ENCODE data around the gene KAZALD1. TPM values are rescaled to one million over a fixed set of nuclear protein-coding genes. Genes with fewer than 3 reads are reported as not detected.

KAZALD1 gene
- total and polyA plus RNA-seq, 10 of the 15 experiments (the other 5 are each of a cell fraction or from before 2014, with no cell fraction given), result 0.10 to 4.3 (median 1.9) TPM

DNA sequence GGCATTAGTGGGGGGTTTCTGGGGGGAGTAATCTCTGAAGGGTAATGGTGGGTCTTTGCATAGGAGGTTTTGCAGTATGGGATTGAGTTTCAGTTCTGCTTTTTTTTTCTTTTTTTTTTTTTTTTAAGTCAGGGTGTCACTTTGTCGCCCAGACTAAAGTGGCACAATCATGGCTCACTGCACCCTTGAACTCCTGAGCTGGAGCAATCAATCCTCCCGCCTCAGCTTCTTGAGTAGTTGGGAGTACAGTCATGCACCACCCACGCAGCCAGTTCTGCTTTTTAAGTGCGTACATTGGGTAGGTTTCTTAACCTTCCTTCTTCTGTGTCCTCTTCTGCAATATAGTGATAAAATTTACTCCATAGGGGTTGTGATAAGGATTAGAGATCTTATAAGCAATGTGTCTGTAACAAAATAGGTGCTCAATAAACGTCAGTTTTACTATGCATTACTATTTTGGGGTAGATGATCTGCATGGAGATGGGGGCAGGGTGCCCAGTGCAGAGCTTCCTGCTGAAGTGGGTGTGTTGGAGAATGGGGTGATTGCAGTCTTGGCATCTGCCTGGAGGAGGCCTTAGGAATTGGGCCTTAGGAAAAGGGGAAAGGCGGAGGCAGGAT is 9.6 kb downstream of the KAZALD1 start (continued):
- TF ChIP-seq, protein P1, sequence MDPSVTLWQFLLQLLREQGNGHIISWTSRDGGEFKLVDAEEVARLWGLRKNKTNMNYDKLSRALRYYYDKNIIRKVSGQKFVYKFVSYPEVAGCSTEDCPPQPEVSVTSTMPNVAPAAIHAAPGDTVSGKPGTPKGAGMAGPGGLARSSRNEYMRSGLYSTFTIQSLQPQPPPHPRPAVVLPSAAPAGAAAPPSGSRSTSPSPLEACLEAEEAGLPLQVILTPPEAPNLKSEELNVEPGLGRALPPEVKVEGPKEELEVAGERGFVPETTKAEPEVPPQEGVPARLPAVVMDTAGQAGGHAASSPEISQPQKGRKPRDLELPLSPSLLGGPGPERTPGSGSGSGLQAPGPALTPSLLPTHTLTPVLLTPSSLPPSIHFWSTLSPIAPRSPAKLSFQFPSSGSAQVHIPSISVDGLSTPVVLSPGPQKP (IDR thresholded peaks at IDR 0.05; ENCODE audit: low read depth, low read length), result no peak
- TF ChIP-seq GABPA (IDR thresholded peaks at IDR 0.05; ENCODE audit: low read depth) (no peak), IKZF2 (IDR thresholded peaks at IDR 0.05) (peak; percentile 67 to 68), IRF4 (IDR thresholded peaks at IDR 0.05; ENCODE audit: low read depth, low read length) (peak; percentile 72; the same call in 1 of the 2 replicates), ATF7 (IDR thresholded peaks at IDR 0.05; ENCODE audit: low read depth) (peak; percentile 47; the same call in 1 of the 2 replicates), EGR1 (IDR thresholded peaks at IDR 0.05; ENCODE audit: borderline replicate concordance in 1 of 2, low read depth in 2 of 2, low read length in 2 of 2) (peak in 1 of 2 experiments; percentile 51; a peak in 1 of 3 replicates)
- TF ChIP-seq, protein P2, sequence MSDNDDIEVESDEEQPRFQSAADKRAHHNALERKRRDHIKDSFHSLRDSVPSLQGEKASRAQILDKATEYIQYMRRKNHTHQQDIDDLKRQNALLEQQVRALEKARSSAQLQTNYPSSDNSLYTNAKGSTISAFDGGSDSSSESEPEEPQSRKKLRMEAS (IDR thresholded peaks at IDR 0.05; ENCODE audit: low read depth, low read length), result no peak

DNA sequence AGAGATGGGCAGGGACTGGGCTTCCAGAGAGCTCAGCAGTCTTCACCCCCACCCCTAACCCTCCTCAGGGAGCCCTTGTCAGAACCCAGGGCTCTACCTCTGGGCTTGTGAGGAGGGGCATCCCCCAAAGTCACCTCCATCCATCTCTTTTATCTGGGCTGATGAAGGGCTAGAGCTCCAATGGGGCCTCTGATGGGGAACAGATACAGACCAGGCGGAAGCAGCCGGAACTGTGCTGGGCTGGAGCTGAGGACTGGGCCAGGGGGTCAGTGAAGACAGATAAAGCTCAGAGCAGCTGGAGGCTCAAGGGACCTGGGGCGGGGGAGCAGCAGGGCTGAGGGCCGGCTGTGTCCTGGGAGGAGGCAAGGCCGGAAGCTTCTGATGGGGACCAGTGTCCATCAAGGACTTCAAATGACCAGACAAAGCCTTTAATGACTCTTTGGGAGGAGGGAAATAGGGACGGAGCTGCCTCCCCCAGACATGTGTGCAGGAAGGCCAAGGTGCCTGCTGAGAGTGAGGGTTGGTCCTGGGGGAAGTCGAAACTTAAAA is 10.2 kb downstream of the KAZALD1 start:
- Histone ChIP-seq H3K9ac (ENCODE audit: control insufficient read depth, insufficient read depth, low read length) (no peak overlapping the region), H3K4me3 (no peak overlapping the region), H4K20me1 (ENCODE audit: control insufficient read depth, insufficient read depth) (no peaks in the 10 kb centered on the region), H3K79me2 (ENCODE audit: control insufficient read depth, insufficient read depth, low read length) (no peaks in the 10 kb centered on the region), H3K27ac (ENCODE audit: control insufficient read depth, insufficient read depth) (no peak overlapping the region), H2AFZ (ENCODE audit: control insufficient read depth, low read depth, low read length) (no peak overlapping the region), H3K4me2 (ENCODE audit: control insufficient read depth, insufficient read depth) (no peak overlapping the region), H3K36me3 (ENCODE audit: control insufficient read depth in 2 of 2, insufficient read depth in 2 of 2, low read length in 1 of 2) (no peaks in the 10 kb centered on the region), H3K9me3 (replicated peaks; ENCODE audit: control insufficient read depth, insufficient read depth, low read length) (no peaks in the 10 kb centered on the region), H3K27me3 (replicated peaks in 1 of 2; ENCODE audit: control insufficient read depth in 2 of 2, insufficient read depth in 2 of 2, low read length in 1 of 2) (peaks cover 0 to 5% of the 10 kb centered on the region in 2 experiments; a peak in 3 of 4 replicates), H3K4me1 (ENCODE audit: control insufficient read depth, insufficient read depth, low read length) (peaks cover 20% of the 10 kb centered on the region)
- ATAC-seq (no peak), DNase-seq (ENCODE audit: low read depth, low spot score) (no peak), FAIRE-seq (no peak)
- WGBS (ENCODE audit: insufficient coverage, insufficient replicate concordance, low lambda C conversion rate, missing lambda C conversion rate), result 77% methylated on average over 7 of the region's 7 CpGs
- intact Hi-C loops (cut with micrococcal nuclease; ENCODE audit: unreplicated experiment), result no loop called here
- CTCF ChIA-PET, result interaction anchor here (1.0 to 23.4 kb wide), 4 partner anchors 22 to 58 kb away, joined by 3 to 885 read pairs (median 4); partner anchors contain the start of gene KAZALD1
- SMC1A ChIA-PET (ENCODE audit: uncharacterized antibody, unreplicated experiment), result interaction anchor here (0.7 to 1.9 kb wide), 5 partner anchors 11 to 116 kb away, joined by 3 to 8 read pairs (median 3); partner anchors contain the start of gene KAZALD1
- RAD21 ChIA-PET (ENCODE audit: unreplicated experiment), result interaction anchor here (0.6 to 1.4 kb wide), 8 partner anchors 13 to 640 kb away, joined by 3 to 7 read pairs (median 4); no protein-coding TSS in a partner anchor
- no TSS peak for BruUV-seq (replicated peaks)
- POLR2A ChIA-PET, result interaction anchor here (0.6 to 1.4 kb wide), 3 partner anchors 11 to 330 kb away, joined by 3 to 8 read pairs (median 6); partner anchors contain the start of gene KAZALD1
- no peak for TF ChIP-seq TCF3 (IDR thresholded peaks at IDR 0.05; ENCODE audit: borderline replicate concordance, insufficient read depth, low read depth, low read length)
- no peak for TF ChIP-seq ZNF384 (IDR thresholded peaks at IDR 0.05; ENCODE audit: borderline replicate concordance, low read depth, low read length)
- TF ChIP-seq JUNB (IDR thresholded peaks at IDR 0.05), result no peak
- TF ChIP-seq SUPT20H (IDR thresholded peaks at IDR 0.05; ENCODE audit: borderline replicate concordance, control insufficient read depth, low read depth, low read length), result no peak
- no peak for TF ChIP-seq SPI1 (IDR thresholded peaks at IDR 0.05; ENCODE audit: borderline replicate concordance, insufficient read depth, low read depth, low read length)
- in situ Hi-C loops (cut with MboI), result no loop called here

Measured in GM12878 (cell line).